GM13976 (cell line): Measurements from ENCODE around the gene CMTM1.

ENCODE experiments used
- DNase-seq: peaks from one replicate; pipeline ENCODE4 v3.0.0; 2012; ENCODE audit warnings: low spot score
- in situ Hi-C: fragments of 300-500 bp; cut with MboI; formaldehyde crosslinking; loops from one replicate; pipeline ENCODE4 v1.12.0; 2022; ENCODE audit warnings: low sequenced_read_pairs, mixed read lengths, inconsistent platforms; ENCODE audit not compliant: unreplicated experiment
- TF ChIP-seq, protein P1 (sequence below): IDR thresholded peaks from 2 replicates; pipeline ENCODE4 v1.5.1; 2012; ENCODE audit warnings: borderline replicate concordance, mild to moderate bottlenecking; ENCODE audit not compliant: insufficient read depth; ENCODE audit errors: extremely low read depth, missing control alignments, control extremely low read depth

Gene CMTM1

DNA sequence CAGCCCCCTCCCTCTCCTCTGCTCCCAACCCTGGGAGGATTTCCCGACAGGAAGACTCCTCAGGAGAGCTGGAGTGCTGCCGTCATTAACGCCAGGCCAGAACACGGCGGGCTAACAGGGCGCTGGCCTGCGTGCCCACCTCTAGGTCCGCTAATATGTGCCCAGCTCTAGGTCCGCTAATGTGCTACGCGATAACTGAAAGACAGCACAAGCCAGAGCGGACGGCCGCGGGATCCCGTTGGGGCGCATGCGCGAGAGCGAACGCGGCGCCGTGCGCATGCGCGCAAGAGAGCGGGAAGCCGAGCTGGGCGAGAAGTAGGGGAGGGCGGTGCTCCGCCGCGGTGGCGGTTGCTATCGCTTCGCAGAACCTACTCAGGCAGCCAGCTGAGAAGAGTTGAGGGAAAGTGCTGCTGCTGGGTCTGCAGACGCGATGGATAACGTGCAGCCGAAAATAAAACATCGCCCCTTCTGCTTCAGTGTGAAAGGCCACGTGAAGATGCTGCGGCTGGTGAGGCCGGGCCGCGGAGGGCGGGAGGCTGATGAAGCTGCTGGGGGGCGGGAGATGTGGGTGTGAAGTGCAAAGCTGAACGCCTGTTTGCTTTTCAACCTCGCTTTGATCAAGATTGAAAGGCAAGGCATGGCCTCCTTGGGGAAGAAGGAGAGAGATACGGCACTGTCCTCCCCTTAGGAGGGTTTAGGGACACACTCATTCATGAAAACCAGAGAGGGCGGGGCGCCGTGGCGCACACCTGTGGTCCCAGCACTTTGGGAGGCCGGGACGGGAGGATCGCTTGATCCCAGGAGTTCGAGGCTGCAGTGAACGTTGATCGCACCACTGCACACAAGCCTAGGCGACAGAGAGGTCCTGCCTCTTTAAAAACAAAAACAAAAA is 13.7 kb upstream of the CMTM1 start, which contains the start of gene CKLF:
Gene CKLF (plus strand): TSS at position 291 of the 892 bp plus-strand sequence. CDS start 140 bp downstream, at position 431.
- in situ Hi-C loops = no loop called here
- TF ChIP-seq, protein P1, sequence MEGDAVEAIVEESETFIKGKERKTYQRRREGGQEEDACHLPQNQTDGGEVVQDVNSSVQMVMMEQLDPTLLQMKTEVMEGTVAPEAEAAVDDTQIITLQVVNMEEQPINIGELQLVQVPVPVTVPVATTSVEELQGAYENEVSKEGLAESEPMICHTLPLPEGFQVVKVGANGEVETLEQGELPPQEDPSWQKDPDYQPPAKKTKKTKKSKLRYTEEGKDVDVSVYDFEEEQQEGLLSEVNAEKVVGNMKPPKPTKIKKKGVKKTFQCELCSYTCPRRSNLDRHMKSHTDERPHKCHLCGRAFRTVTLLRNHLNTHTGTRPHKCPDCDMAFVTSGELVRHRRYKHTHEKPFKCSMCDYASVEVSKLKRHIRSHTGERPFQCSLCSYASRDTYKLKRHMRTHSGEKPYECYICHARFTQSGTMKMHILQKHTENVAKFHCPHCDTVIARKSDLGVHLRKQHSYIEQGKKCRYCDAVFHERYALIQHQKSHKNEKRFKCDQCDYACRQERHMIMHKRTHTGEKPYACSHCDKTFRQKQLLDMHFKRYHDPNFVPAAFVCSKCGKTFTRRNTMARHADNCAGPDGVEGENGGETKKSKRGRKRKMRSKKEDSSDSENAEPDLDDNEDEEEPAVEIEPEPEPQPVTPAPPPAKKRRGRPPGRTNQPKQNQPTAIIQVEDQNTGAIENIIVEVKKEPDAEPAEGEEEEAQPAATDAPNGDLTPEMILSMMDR = no peak
- peak; percentile 96 for DNase-seq

DNA sequence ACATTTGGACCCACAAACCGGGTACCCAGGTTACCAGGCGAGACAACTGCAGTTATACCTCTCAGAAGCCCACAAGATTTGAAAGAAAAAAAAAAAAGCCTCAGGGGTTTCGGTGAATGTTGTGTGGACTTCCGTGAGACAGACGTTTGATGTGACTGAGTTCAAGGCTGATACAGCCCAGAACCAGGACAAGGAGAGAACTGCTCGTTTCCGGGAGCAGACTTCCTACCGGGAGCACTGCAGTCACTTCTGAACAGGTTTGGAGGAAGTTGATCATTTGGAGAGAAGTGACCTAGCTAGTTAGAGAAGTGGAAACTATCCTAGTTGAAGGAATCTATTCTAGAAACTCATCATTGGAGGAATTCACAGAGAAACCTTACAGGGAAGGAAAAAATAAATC is 13.0 kb upstream of the CMTM1 start:
- TF ChIP-seq, protein P1 = no peak
- no peak for DNase-seq
- in situ Hi-C loops = no loop called here

DNA sequence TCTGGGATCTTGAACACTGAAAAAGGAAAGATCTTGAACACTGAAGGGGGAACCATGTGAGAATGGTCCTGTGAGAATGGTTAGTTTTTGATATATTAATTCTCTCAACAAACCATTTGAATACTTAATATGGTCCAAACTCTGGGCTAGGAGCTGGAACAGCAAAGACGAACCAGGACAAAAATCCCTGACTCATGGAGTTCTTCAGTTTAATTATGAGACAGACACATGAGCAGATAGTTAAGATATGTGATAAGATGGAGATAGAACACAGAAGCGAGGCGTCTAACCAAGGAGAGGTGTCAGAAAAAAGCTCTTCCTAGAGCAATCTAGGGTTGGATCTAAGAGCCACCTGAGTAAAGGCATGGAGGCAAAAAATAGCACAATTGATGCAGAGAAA is 12.2 kb upstream of the CMTM1 start:
- TF ChIP-seq, protein P1 = no peak
- DNase-seq = no peak
- in situ Hi-C loops = no loop called here

DNA sequence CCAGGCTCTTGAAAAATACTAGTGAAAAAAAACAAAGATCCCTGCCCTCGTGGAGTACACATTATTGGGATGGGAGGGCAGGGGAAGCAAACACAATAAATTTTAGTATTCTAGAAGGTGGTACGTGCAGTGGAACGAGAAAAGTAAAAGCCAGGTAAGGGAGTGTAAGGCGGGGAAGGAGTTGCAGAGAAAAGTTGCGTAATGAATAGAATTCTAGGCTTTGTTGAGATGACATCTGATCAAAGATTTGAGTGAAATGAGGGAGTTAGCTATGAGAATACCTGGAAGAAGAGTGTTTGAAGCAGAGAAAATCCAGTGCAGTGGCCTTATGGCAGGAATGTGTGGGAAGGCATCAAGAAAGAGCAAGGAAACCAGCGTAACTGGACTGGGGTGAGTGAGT is 11.7 kb upstream of the CMTM1 start:
- in situ Hi-C loops = no loop called here
- TF ChIP-seq, protein P1 = no peak
- DNase-seq = no peak

DNA sequence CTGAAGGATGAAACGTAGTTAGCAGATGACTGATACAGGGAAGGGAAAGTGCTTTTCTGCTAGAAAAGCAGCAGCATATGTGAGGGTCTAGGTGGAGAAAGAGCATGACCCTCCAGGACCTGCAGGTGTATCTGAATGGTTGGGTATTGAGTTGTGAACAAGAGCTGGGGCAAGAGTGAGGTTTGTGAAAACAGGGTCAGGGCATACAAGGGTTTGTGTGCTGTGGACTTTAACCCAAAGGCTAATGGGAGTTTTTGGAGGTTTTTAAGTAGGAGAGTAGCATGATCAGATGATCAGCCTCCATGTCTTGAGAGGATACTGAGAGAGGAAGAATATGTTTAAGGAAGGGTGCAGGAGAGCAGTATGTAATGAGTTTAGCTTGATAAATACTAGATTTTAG is 6.1 kb upstream of the CMTM1 start:
- in situ Hi-C loops = no loop called here
- DNase-seq = no peak
- TF ChIP-seq, protein P1 = no peak

DNA sequence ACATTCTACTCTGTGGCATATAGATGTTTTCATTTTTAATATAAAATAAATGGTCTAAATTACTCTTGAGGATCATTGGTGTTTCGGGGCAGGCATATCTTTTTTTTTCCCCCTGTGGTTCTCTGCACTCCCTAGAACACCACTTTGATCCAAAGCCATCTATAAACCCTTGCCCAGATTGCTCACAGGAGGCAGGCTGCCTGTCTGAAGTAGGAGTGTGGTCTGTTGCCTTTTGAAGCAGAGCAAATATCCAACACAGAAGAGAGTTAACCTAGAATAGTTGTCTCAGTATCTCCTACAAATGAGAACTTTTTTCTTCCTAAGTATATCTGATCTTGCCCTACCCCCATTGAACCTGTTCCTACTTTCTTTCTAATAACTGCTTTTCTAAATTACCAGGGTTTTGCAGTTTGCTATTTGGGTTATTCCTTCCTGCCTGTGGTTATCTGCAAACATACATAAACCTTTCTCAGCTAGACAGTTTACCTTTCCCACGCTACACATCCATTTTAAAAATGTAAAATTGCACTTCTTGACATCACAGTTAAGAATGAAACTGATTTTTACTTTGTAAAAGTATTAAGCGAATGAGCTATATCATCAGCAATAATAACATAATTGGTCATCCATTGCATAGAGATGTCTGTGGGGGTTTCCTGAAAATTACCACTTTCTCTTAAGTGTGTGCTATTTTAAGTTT is 4.7 kb upstream of the CMTM1 start:
- DNase-seq = no peak
- in situ Hi-C loops = no loop called here
- TF ChIP-seq, protein P1 = no peak
